H9 (cell line): ENCODE measurements around the gene TRAF3IP1. TPM values are rescaled to one million over a fixed set of nuclear protein-coding genes. Genes with fewer than 3 reads are reported as not detected.
A peak's percentile ranks its signal among the peaks of the same experiment; 100 is the strongest.

ENCODE experiments used
- DNase-seq: peaks from one replicate; pipeline ENCODE4 v3.0.0-alpha.2; 2017
- H2AFZ ChIP-seq: one replicate; pipeline ENCODE4 v1.6.1; 2013; ENCODE audit warnings: mild to moderate bottlenecking, low read length, control low read depth, moderate library complexity
- H2AK5ac ChIP-seq: 2 replicates; pipeline ENCODE4 v1.6.1; 2013; ENCODE audit warnings: low read length, control low read depth, mixed read lengths; ENCODE audit not compliant: insufficient read length
- H2BK120ac ChIP-seq: one replicate; pipeline ENCODE4 v1.6.1; 2013; ENCODE audit warnings: low read depth, mild to moderate bottlenecking, low read length, control low read depth, inconsistent platforms; ENCODE audit not compliant: poor library complexity, severe bottlenecking
- H2BK12ac ChIP-seq: 2 replicates; pipeline ENCODE4 v1.6.1; 2013; ENCODE audit warnings: low read length, control low read depth, mixed read lengths, low read depth; ENCODE audit not compliant: insufficient read length
- H2BK15ac ChIP-seq: 2 replicates; pipeline ENCODE4 v1.6.1; 2013; ENCODE audit warnings: low read depth, low read length, control low read depth
- H2BK20ac ChIP-seq: one replicate; pipeline ENCODE4 v1.6.1; 2013; ENCODE audit warnings: low read depth, mild to moderate bottlenecking, low read length, control low read depth, inconsistent platforms; ENCODE audit not compliant: poor library complexity, severe bottlenecking
- H2BK5ac ChIP-seq: 2 replicates; pipeline ENCODE4 v1.6.1; 2013; ENCODE audit warnings: low read length, control low read depth, mixed read lengths; ENCODE audit not compliant: insufficient read length
- H3K14ac ChIP-seq: 2 replicates; pipeline ENCODE4 v1.6.1; 2013; ENCODE audit warnings: low read length, control low read depth; ENCODE audit not compliant: insufficient read depth
- H3K18ac ChIP-seq: 2 replicates; pipeline ENCODE4 v1.6.1; 2013; ENCODE audit warnings: low read depth, mild to moderate bottlenecking, mixed read lengths, low read length, control low read depth; ENCODE audit not compliant: insufficient read length
- H3K23ac ChIP-seq: 2 replicates; pipeline ENCODE4 v1.6.1; 2013; ENCODE audit warnings: low read length, control low read depth, mixed read lengths, low read depth; ENCODE audit not compliant: insufficient read length
- H3K23me2 ChIP-seq: 2 replicates; pipeline ENCODE4 v1.6.1; 2013; ENCODE audit warnings: low read depth, mild to moderate bottlenecking, mixed read lengths, low read length, control low read depth; ENCODE audit not compliant: insufficient read length, poor library complexity, severe bottlenecking
- H3K27ac ChIP-seq: 2 replicates; pipeline ENCODE4 v1.5.1; 2013; ENCODE audit warnings: low read length, control low read depth, mixed read lengths, low read depth; ENCODE audit not compliant: insufficient read length
- H3K27me3 ChIP-seq: 2 replicates; pipeline ENCODE4 v1.6.1; 2013; ENCODE audit warnings: low read length, control low read depth, inconsistent platforms; ENCODE audit not compliant: insufficient read depth
- H3K4ac ChIP-seq: 2 replicates; pipeline ENCODE4 v1.6.1; 2013; ENCODE audit warnings: low read depth, mild to moderate bottlenecking, control low read depth, inconsistent platforms, low read length, moderate library complexity
- H3K4me1 ChIP-seq: 2 replicates; pipeline ENCODE4 v1.6.1; 2013; ENCODE audit warnings: low read length, control low read depth, inconsistent platforms; ENCODE audit not compliant: insufficient read depth
- H3K4me2 ChIP-seq: 2 replicates; pipeline ENCODE4 v1.6.1; 2013; ENCODE audit warnings: low read length, control low read depth, mixed read lengths; ENCODE audit not compliant: insufficient read length, insufficient read depth
- H3K56ac ChIP-seq: 2 replicates; pipeline ENCODE4 v1.6.1; 2013; ENCODE audit warnings: low read depth, mild to moderate bottlenecking, mixed read lengths, low read length, control low read depth; ENCODE audit not compliant: insufficient read length
- H3K79me1 ChIP-seq: 2 replicates; pipeline ENCODE4 v1.6.1; 2013; ENCODE audit warnings: low read depth, mild to moderate bottlenecking, moderate library complexity, low read length, control low read depth, inconsistent platforms; ENCODE audit not compliant: insufficient read depth, poor library complexity, severe bottlenecking
- H3K79me2 ChIP-seq: 2 replicates; pipeline ENCODE4 v1.6.1; 2013; ENCODE audit warnings: low read length, control low read depth, inconsistent platforms; ENCODE audit not compliant: insufficient read depth
- H3K9ac ChIP-seq: 2 replicates; pipeline ENCODE4 v1.6.1; 2013; ENCODE audit warnings: low read length, control low read depth, mixed read lengths; ENCODE audit not compliant: insufficient read length; ENCODE audit errors: extremely low read depth
- H3K9me3 ChIP-seq: one replicate; pipeline ENCODE4 v1.6.1; 2013; ENCODE audit warnings: low read depth, low read length, inconsistent platforms; ENCODE audit not compliant: control insufficient read depth
- H3T11ph ChIP-seq: one replicate; pipeline ENCODE4 v1.6.1; 2013; ENCODE audit warnings: mild to moderate bottlenecking, low read length, control low read depth, inconsistent platforms
- H4K20me1 ChIP-seq: one replicate; pipeline ENCODE4 v1.6.1; 2013; ENCODE audit not compliant: control insufficient read depth, insufficient read length, insufficient read depth
- H4K5ac ChIP-seq: 2 replicates; pipeline ENCODE4 v1.6.1; 2013; ENCODE audit warnings: low read depth, mild to moderate bottlenecking, mixed read lengths, low read length, control low read depth; ENCODE audit not compliant: insufficient read length
- H4K8ac ChIP-seq: replicated peaks from 2 replicates; pipeline ENCODE4 v1.6.1; 2013; ENCODE audit warnings: low read length, control low read depth, mixed read lengths, low read depth; ENCODE audit not compliant: insufficient read length
- H4K91ac ChIP-seq: 2 replicates; pipeline ENCODE4 v1.6.1; 2013; ENCODE audit warnings: low read depth, mild to moderate bottlenecking, moderate library complexity, mixed read lengths, low read length, control low read depth; ENCODE audit not compliant: insufficient read length
- H3K27ac Mint-ChIP-seq, 3 experiments: 2 replicates in 2 of 3; 3 replicates in 1 of 3; pipeline ENCODE4 v1.8.0; 2020 to 2021; ENCODE audit warnings: mixed read lengths in 3 of 3, mild to moderate bottlenecking in 1 of 3, moderate library complexity in 1 of 3
- H3K27me3 Mint-ChIP-seq: 2 replicates; pipeline ENCODE4 v1.8.0; 2021; ENCODE audit warnings: low read depth, mild to moderate bottlenecking, moderate library complexity, mixed read lengths
- H3K36me3 Mint-ChIP-seq, 3 experiments: 2 replicates in 2 of 3; 3 replicates in 1 of 3; pipeline ENCODE4 v1.8.0; 2020 to 2021; ENCODE audit warnings: low read depth in 3 of 3, mixed read lengths in 3 of 3; ENCODE audit not compliant: insufficient read depth in 1 of 3
- H3K4me1 Mint-ChIP-seq, 2 experiments: 2 replicates each; pipeline ENCODE4 v1.8.0; 2020; ENCODE audit warnings: mixed read lengths in 2 of 2
- H3K4me3 Mint-ChIP-seq, 2 experiments: 2 replicates in 1 of 2; 3 replicates in 1 of 2; pipeline ENCODE4 v1.8.0; 2020 to 2021; ENCODE audit warnings: mild to moderate bottlenecking in 2 of 2, mixed read lengths in 2 of 2, moderate library complexity in 1 of 2
- H3K9me3 Mint-ChIP-seq, 2 experiments: 2 replicates in 1 of 2; 3 replicates in 1 of 2; pipeline ENCODE4 v1.8.0; 2020; ENCODE audit warnings: mild to moderate bottlenecking in 2 of 2, mixed read lengths in 2 of 2, moderate library complexity in 1 of 2
- WGBS: extraction: QIAGEN DNeasy Blood & Tissue Kit; methylation state at CpG from one replicate; pipeline ENCODE4 v1.1.7; 2013; ENCODE audit warnings: missing lambda C conversion rate, low lambda C conversion rate, mixed read lengths; ENCODE audit not compliant: insufficient read length; ENCODE audit errors: extremely low coverage; 5-methylcytosine and 5-hydroxymethylcytosine counted together
- total RNA-seq: library from RNA; stranded (reverse); gene quantifications from 2 replicates; pipeline ENCODE4 v1.2.1, GENCODE V29; 2021
- TF ChIP-seq, protein P1 (sequence below): fragments of 200-600 bp; sonication (generic); conservative IDR thresholded peaks from 3 replicates; pipeline ENCODE4 v1.8.0; 2021; ENCODE audit warnings: antibody characterized with exemption, mild to moderate bottlenecking

Gene TRAF3IP1
- total RNA-seq, 1 experiment from 2014 or later: 16.4 TPM

DNA sequence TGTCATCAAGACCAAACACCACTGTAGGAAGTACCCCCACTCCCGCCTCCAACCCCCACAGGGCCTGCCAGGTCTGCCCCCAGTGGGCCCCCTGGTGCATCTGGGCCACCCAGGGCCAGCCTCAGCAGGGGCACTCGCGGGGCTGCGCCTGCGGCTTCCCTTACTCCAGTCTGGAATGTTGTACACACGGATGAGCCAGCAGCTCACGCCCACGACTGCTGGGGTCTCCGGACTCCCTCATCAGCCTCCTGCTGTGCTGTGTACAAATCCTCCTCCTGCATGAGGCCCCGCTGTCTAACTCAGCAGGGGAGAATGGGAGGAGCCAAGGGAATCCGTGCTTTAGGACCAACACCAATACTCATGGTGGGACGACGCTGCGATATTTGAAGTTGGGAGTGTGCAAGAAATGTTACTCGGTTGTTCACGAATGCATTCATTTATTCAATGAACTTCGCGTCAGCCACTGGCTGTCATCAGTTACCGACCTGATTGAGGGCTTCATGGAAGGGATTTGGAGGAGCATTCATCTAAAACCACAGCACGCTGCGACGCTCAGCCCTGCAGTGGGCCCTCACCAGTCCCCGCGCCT lies 105.8 kb downstream of the TRAF3IP1 start:
- no peak for DNase-seq
- H2BK5ac ChIP-seq: no peak overlapping the region
- peaks cover 29% of the 10 kb centered on the region; the same call in 1 of the 2 replicates for H3K79me2 ChIP-seq
- H2BK15ac ChIP-seq: no peak overlapping the region
- Mint-ChIP-seq H3K4me3 (peak overlapping the region; percentile 90), H3K27me3 (no peaks in the 10 kb centered on the region; the same call in 1 of the 2 replicates), H3K36me3 (peaks cover 11 to 21% (median 15%) of the 10 kb centered on the region in 3 experiments), H3K4me1 (peaks cover 30 to 31% of the 10 kb centered on the region in 2 experiments), H3K9me3 (peaks cover 0 to 6% of the 10 kb centered on the region in 2 experiments; a peak in 2 of 5 replicates), H3K27ac (peak overlapping the region; percentile 81 to 93 (median 91); a peak in 6 of 7 replicates)
- no peak overlapping the region for H2AK5ac ChIP-seq
- H3K56ac ChIP-seq: no peak overlapping the region
- no peak overlapping the region for H4K8ac ChIP-seq
- no peak overlapping the region for H3K4ac ChIP-seq
- peak overlapping the region; percentile 39 for H3K9ac ChIP-seq
- H3K23me2 ChIP-seq: peaks cover 7% of the 10 kb centered on the region
- H3T11ph ChIP-seq: no peak overlapping the region
- H3K18ac ChIP-seq: no peak overlapping the region
- H3K27me3 ChIP-seq: no peaks in the 10 kb centered on the region
- H3K23ac ChIP-seq: no peak overlapping the region
- H3K4me1 ChIP-seq: no peaks in the 10 kb centered on the region
- TF ChIP-seq, protein P1, sequence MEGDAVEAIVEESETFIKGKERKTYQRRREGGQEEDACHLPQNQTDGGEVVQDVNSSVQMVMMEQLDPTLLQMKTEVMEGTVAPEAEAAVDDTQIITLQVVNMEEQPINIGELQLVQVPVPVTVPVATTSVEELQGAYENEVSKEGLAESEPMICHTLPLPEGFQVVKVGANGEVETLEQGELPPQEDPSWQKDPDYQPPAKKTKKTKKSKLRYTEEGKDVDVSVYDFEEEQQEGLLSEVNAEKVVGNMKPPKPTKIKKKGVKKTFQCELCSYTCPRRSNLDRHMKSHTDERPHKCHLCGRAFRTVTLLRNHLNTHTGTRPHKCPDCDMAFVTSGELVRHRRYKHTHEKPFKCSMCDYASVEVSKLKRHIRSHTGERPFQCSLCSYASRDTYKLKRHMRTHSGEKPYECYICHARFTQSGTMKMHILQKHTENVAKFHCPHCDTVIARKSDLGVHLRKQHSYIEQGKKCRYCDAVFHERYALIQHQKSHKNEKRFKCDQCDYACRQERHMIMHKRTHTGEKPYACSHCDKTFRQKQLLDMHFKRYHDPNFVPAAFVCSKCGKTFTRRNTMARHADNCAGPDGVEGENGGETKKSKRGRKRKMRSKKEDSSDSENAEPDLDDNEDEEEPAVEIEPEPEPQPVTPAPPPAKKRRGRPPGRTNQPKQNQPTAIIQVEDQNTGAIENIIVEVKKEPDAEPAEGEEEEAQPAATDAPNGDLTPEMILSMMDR: no peak
- H4K91ac ChIP-seq: no peak overlapping the region
- no peaks in the 10 kb centered on the region for H4K20me1 ChIP-seq
- H3K9me3 ChIP-seq: no peaks in the 10 kb centered on the region
- H2AFZ ChIP-seq: no peak overlapping the region
- H3K4me2 ChIP-seq: peak overlapping the region; percentile 81
- H3K27ac ChIP-seq: no peak overlapping the region
- no peak overlapping the region for H2BK12ac ChIP-seq
- no peak overlapping the region for H2BK20ac ChIP-seq
- no CpG with 5 or more reads among the region's 24 CpGs for WGBS
- peaks cover 2% of the 10 kb centered on the region for H3K79me1 ChIP-seq
- H2BK120ac ChIP-seq: no peak overlapping the region
- H4K5ac ChIP-seq: no peak overlapping the region
- no peak overlapping the region for H3K14ac ChIP-seq
